ENCODE results near the gene ESF1.

The ESF1 gene

GRCh38 chr20:13692802-13693736 lies 91.7 kb downstream of the ESF1 start:
- CTCF ChIA-PET: no interaction called here
- Mint-ChIP-seq H3K36me3 (no peaks in the 10 kb centered on the region), H3K4me1 (no peaks in the 10 kb centered on the region), H3K27me3 (peaks cover 13% of the 10 kb centered on the region), H3K27ac (no peak overlapping the region), H3K9me3 (no peaks in the 10 kb centered on the region), H3K4me3 (no peak overlapping the region)
- no peak for DNase-seq

DNA sequence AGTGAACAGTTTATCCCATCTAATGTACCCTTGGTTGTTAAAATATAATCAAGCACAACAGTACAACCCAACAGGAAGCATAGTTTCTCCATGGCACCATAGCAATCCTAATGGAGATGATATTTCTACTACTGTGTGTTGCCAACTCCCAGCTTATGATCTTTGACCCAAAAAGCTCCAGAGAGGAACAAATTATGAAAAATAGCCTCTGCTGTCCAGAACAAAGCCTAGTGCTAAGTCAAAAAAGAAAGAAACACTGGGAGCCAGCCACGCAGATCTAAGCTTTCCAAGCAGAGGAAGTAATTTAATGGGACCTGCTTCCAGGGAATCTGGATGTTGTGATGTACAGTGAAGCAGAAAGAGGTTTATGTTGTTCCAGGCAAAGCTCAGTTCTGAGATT lies 93.8 kb downstream of the ESF1 start:
- Mint-ChIP-seq H3K27ac (no peak overlapping the region), H3K36me3 (no peaks in the 10 kb centered on the region), H3K9me3 (no peaks in the 10 kb centered on the region), H3K4me1 (no peaks in the 10 kb centered on the region), H3K27me3 (peaks cover 14% of the 10 kb centered on the region), H3K4me3 (no peak overlapping the region)
- no peak for DNase-seq
- CTCF ChIA-PET: no interaction called here

GRCh38 chr20:13687815-13688214 lies 96.9 kb downstream of the ESF1 start:
- Mint-ChIP-seq H3K27me3 (peaks cover 14% of the 10 kb centered on the region), H3K4me1 (no peaks in the 10 kb centered on the region), H3K9me3 (no peaks in the 10 kb centered on the region), H3K27ac (no peak overlapping the region), H3K4me3 (no peak overlapping the region), H3K36me3 (no peaks in the 10 kb centered on the region)
- CTCF ChIA-PET: no interaction called here
- DNase-seq: no peak

GRCh38 chr20:13685623-13686022 lies 99.1 kb downstream of the ESF1 start:
- Mint-ChIP-seq H3K27ac (no peak overlapping the region), H3K4me1 (no peaks in the 10 kb centered on the region), H3K36me3 (no peaks in the 10 kb centered on the region), H3K9me3 (no peaks in the 10 kb centered on the region), H3K4me3 (no peak overlapping the region), H3K27me3 (peaks cover 11% of the 10 kb centered on the region)
- CTCF ChIA-PET: no interaction called here
- DNase-seq: no peak

GRCh38 chr20:13684566-13685222 lies 100.0 kb downstream of the ESF1 start:
- no peaks in the 10 kb centered on the region for H3K36me3 Mint-ChIP-seq
- CTCF ChIA-PET: no interaction called here
- no peaks in the 10 kb centered on the region for H3K9me3 Mint-ChIP-seq
- no peak overlapping the region for H3K4me3 Mint-ChIP-seq
- DNase-seq: no peak
- H3K27ac Mint-ChIP-seq: no peak overlapping the region
- peaks cover 11% of the 10 kb centered on the region for H3K27me3 Mint-ChIP-seq
- no peaks in the 10 kb centered on the region for H3K4me1 Mint-ChIP-seq

DNA sequence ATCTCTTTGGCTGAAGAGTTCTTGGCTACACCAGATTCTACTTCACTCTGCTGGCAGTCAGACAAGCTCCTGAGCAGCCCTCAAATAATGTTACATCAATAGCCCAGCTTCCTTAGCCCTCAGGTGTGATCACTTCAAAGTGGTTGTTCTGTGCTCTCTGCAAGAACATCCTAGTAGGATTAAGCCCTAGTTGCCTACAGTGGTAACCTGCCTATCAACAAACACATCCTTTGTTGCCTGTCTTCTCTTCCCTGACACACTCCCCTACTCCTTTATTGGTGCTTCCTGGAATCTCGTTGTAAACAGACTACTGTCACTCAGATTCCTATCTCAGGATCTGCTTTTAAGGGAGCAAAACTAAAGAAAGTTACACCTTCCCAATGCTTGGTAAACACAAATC lies 100.9 kb downstream of the ESF1 start:
- CTCF ChIA-PET: no interaction called here
- Mint-ChIP-seq H3K27ac (no peak overlapping the region), H3K27me3 (peaks cover 11% of the 10 kb centered on the region), H3K36me3 (no peaks in the 10 kb centered on the region), H3K9me3 (no peaks in the 10 kb centered on the region), H3K4me1 (no peaks in the 10 kb centered on the region), H3K4me3 (no peak overlapping the region)
- no peak for DNase-seq

GRCh38 chr20:13681248-13682125 lies 103.2 kb downstream of the ESF1 start:
- DNase-seq: no peak
- Mint-ChIP-seq H3K4me1 (no peaks in the 10 kb centered on the region), H3K9me3 (no peaks in the 10 kb centered on the region), H3K27ac (no peak overlapping the region), H3K36me3 (no peaks in the 10 kb centered on the region), H3K27me3 (peaks cover 11% of the 10 kb centered on the region), H3K4me3 (no peak overlapping the region)
- CTCF ChIA-PET: no interaction called here

GRCh38 chr20:13678944-13679343 lies 105.8 kb downstream of the ESF1 start:
- H3K9me3 Mint-ChIP-seq: no peaks in the 10 kb centered on the region
- H3K27me3 Mint-ChIP-seq: peaks cover 3% of the 10 kb centered on the region
- H3K4me1 Mint-ChIP-seq: no peaks in the 10 kb centered on the region
- H3K4me3 Mint-ChIP-seq: no peak overlapping the region
- DNase-seq: no peak
- CTCF ChIA-PET: interaction anchor here (0.6 to 0.8 kb wide), 2 partner anchors 23 to 133 kb away, joined by 3 to 4 read pairs; no protein-coding TSS in a partner anchor
- H3K27ac Mint-ChIP-seq: no peak overlapping the region
- H3K36me3 Mint-ChIP-seq: no peaks in the 10 kb centered on the region

GRCh38 chr20:13677241-13677640 lies 107.5 kb downstream of the ESF1 start:
- CTCF ChIA-PET: interaction anchor here (0.6 kb wide), 1 partner anchor 716 kb away, joined by 5 read pairs; no protein-coding TSS in a partner anchor

DNA sequence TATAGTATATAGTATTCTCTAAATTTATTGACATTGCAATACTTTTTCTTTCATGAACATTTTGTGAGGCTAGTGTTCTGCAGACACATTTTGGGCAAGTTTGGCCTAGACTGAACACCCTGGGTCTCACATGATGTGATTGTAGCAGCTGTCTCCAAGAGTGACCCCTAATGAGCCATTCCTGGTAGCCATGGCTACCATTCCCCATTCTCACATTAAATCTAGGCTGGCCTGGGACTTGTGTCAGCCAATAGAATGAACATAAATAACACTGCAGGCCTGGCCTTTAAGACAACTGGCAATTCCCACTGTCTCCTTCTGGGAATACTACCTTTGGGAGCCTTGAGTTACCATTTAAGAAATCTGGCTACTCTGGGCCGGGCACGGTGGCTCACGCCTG lies 108.0 kb downstream of the ESF1 start:
- Mint-ChIP-seq H3K4me3 (no peak overlapping the region), H3K9me3 (no peaks in the 10 kb centered on the region), H3K27me3 (no peaks in the 10 kb centered on the region), H3K4me1 (no peaks in the 10 kb centered on the region), H3K36me3 (no peaks in the 10 kb centered on the region), H3K27ac (no peak overlapping the region)
- CTCF ChIA-PET: no interaction called here
- no peak for DNase-seq

More at GRCh38 chr20:13677241-13677640, 107.5 kb downstream of the ESF1 start:
- no peaks in the 10 kb centered on the region for H3K36me3 Mint-ChIP-seq
- no peaks in the 10 kb centered on the region for H3K4me1 Mint-ChIP-seq
- no peak for DNase-seq
- no peak overlapping the region for H3K4me3 Mint-ChIP-seq
- H3K9me3 Mint-ChIP-seq: no peaks in the 10 kb centered on the region
- H3K27me3 Mint-ChIP-seq: no peaks in the 10 kb centered on the region
- H3K27ac Mint-ChIP-seq: no peak overlapping the region

DNA sequence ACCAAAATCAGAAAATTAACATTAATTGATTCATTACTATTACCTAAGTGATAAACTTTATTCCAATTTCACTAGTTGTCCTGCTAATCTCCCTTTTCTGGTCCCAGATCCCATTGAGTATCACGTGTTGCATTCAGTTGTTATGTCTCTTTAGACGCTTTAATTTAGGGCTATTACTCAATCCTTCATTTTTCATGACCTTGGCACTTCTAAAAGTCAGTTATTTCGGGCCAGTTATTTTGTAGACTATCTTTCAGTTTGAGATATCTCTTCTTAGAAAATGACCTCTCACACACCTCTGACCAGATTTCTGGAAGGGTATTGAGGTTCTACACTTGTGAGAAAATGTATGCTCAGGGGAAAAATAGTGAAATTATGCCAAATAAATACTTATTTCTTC lies 112.0 kb downstream of the ESF1 start:
- H3K27ac Mint-ChIP-seq: no peak overlapping the region
- CTCF ChIA-PET: no interaction called here
- H3K27me3 Mint-ChIP-seq: peaks cover 4% of the 10 kb centered on the region
- H3K4me1 Mint-ChIP-seq: no peaks in the 10 kb centered on the region
- H3K4me3 Mint-ChIP-seq: no peak overlapping the region
- no peaks in the 10 kb centered on the region for H3K9me3 Mint-ChIP-seq
- H3K36me3 Mint-ChIP-seq: no peaks in the 10 kb centered on the region
- DNase-seq: no peak

GRCh38 chr20:13671916-13672378 lies 112.8 kb downstream of the ESF1 start:
- H3K4me3 Mint-ChIP-seq: no peak overlapping the region
- CTCF ChIA-PET: no interaction called here
- peaks cover 4% of the 10 kb centered on the region for H3K27me3 Mint-ChIP-seq
- no peaks in the 10 kb centered on the region for H3K36me3 Mint-ChIP-seq
- no peak overlapping the region for H3K27ac Mint-ChIP-seq
- no peak for DNase-seq
- H3K4me1 Mint-ChIP-seq: no peaks in the 10 kb centered on the region
- no peaks in the 10 kb centered on the region for H3K9me3 Mint-ChIP-seq

GRCh38 chr20:13671512-13671911 lies 113.2 kb downstream of the ESF1 start:
- H3K9me3 Mint-ChIP-seq: no peaks in the 10 kb centered on the region
- no peak overlapping the region for H3K4me3 Mint-ChIP-seq
- H3K27ac Mint-ChIP-seq: no peak overlapping the region
- CTCF ChIA-PET: no interaction called here
- no peak for DNase-seq
- H3K36me3 Mint-ChIP-seq: no peaks in the 10 kb centered on the region
- H3K4me1 Mint-ChIP-seq: no peaks in the 10 kb centered on the region
- peaks cover 4% of the 10 kb centered on the region for H3K27me3 Mint-ChIP-seq

DNA sequence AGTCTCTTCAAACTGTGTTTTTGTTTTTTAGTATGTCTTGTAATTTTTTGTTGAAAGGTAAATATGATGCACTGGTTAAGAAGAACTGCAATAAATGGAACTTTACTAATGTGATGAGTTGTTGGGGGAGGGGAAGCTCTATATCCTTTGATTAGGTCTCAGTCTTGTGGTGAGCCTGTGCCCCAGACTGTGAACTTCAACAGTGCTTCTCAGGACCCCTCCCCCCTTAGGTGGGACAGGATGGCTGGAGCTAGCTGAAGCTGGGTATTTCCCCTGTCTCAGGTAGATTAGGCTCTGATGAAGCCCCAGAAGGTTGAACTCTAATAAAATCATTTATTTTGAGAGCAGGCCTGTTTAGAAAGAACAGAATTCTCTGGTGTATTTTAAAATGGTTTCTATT lies 114.6 kb downstream of the ESF1 start:
- Mint-ChIP-seq H3K9me3 (no peaks in the 10 kb centered on the region), H3K27me3 (peaks cover 4% of the 10 kb centered on the region), H3K27ac (no peak overlapping the region), H3K36me3 (no peaks in the 10 kb centered on the region), H3K4me3 (no peak overlapping the region), H3K4me1 (no peaks in the 10 kb centered on the region)
- no peak for DNase-seq
- CTCF ChIA-PET: no interaction called here

Data from activated naive CD4-positive, alpha-beta T cell treated with anti-CD3 and anti-CD28 coated beads, Interleukin-2, amount 10 ng/mL, durations not matched to agents 7 days and 5 days (primary cell).